Lower leg skin (tissue), 4 donors: ENCODE measurements around the gene SBK2. TPM values are rescaled to one million over a fixed set of nuclear protein-coding genes. Genes with fewer than 3 reads are reported as not detected.
"Not testable (repeated sequence)": the region's sequence is repeated elsewhere in the genome, so short reads cannot be mapped to it uniquely, and the experiment has no call there.

Source experiments
- DNase-seq, 2 donors: peaks; one replicate each; pipeline ENCODE4 v3.0.0-alpha.2; 2019; ENCODE audit warnings: low spot score in 2 of 2
- H3K4me3 ChIP-seq: fragments of 200-600 bp; sonication (generic); 2 replicates; pipeline ENCODE4 v1.5.1; 2017; ENCODE audit warnings: mild to moderate bottlenecking, low read depth; ENCODE audit not compliant: poor library complexity, severe bottlenecking
- POLR2A ChIP-seq, 2 donors: fragments of 450-650 bp; IDR thresholded peaks; one replicate each; pipeline ENCODE4 v1.6.1; 2016 to 2017; ENCODE audit warnings: antibody characterized with exemption in 2 of 2, mild to moderate bottlenecking in 1 of 2, moderate library complexity in 1 of 2
- whole genome bisulfite sequencing, 2 donors: methylation state at CpG; one replicate each; pipeline ENCODE4 v1.1.5; 2018; 5-methylcytosine and 5-hydroxymethylcytosine counted together
- intact Hi-C: fragments of 100-400 bp; cut with DNase I; formaldehyde crosslinking; loops from one replicate; pipeline ENCODE4 v1.15.0; 2023; ENCODE audit warnings: low total_unique reads
- total RNA-seq, 4 donors: library from RNA; depleted of rRNA; stranded (reverse); fragments of >200 nt; gene quantifications; one replicate each; pipeline ENCODE4 v1.1.0, GENCODE V29; 2016
- TF ChIP-seq, protein P1 (sequence below), 3 donors: fragments of 450-650 bp; IDR thresholded peaks; one replicate each; pipeline ENCODE4 v1.5.1; 2016; ENCODE audit warnings: antibody characterized with exemption in 3 of 3, mild to moderate bottlenecking in 3 of 3, moderate library complexity in 2 of 3

Gene SBK2
- total RNA-seq, 4 donors from 2014 or later: not detected

- intact Hi-C loops: no loop called here
- no peak for TF ChIP-seq POLR2A (IDR thresholded peaks at IDR 0.05)
- TF ChIP-seq, protein P1, sequence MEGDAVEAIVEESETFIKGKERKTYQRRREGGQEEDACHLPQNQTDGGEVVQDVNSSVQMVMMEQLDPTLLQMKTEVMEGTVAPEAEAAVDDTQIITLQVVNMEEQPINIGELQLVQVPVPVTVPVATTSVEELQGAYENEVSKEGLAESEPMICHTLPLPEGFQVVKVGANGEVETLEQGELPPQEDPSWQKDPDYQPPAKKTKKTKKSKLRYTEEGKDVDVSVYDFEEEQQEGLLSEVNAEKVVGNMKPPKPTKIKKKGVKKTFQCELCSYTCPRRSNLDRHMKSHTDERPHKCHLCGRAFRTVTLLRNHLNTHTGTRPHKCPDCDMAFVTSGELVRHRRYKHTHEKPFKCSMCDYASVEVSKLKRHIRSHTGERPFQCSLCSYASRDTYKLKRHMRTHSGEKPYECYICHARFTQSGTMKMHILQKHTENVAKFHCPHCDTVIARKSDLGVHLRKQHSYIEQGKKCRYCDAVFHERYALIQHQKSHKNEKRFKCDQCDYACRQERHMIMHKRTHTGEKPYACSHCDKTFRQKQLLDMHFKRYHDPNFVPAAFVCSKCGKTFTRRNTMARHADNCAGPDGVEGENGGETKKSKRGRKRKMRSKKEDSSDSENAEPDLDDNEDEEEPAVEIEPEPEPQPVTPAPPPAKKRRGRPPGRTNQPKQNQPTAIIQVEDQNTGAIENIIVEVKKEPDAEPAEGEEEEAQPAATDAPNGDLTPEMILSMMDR (IDR thresholded peaks at IDR 0.05): no peak
- 87 to 89% methylated on average over 10 to 11 of the region's 11 CpGs for WGBS, 2 donors
- no peak overlapping the region for H3K4me3 ChIP-seq
- no peak for DNase-seq
Measured at GRCh38 chr19:55536366-55536765, 567 bp downstream of the SBK2 start.

DNA sequence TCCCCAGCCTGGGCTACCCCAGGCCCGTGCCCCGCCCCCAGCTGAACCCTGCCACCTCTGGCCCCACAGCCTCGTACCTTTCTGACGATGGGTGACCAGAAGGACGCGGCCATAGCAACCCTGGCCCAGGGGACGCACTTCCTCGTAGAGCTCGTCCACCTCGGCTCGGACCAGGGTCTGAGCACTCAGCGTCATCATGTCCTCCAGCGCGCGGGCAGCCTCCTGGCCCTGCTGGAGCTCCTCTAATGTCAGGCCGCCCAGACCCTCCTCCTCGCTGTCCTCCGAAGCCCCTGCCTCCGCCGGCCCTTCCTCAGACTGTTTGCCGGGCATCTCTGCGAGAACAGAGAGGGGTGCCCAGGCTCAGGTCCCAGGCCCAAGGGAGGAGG is 975 bp downstream of the SBK2 start:
- WGBS, 2 donors: 87 to 89% methylated on average over 22 of the region's 22 CpGs
- DNase-seq: no peak
- TF ChIP-seq POLR2A (IDR thresholded peaks at IDR 0.05): no peak
- TF ChIP-seq, protein P1 (IDR thresholded peaks at IDR 0.05): no peak
- no peak overlapping the region for H3K4me3 ChIP-seq
- intact Hi-C loops: no loop called here

- no peak for TF ChIP-seq POLR2A (IDR thresholded peaks at IDR 0.05)
- TF ChIP-seq, protein P1 (IDR thresholded peaks at IDR 0.05): no peak
- intact Hi-C loops: no loop called here
- H3K4me3 ChIP-seq: no peak overlapping the region
- 76 to 80% methylated on average over 12 of the region's 12 CpGs for WGBS, 2 donors
- DNase-seq: no peak
Measured at GRCh38 chr19:55535173-55535964, 1.6 kb downstream of the SBK2 start.

DNA sequence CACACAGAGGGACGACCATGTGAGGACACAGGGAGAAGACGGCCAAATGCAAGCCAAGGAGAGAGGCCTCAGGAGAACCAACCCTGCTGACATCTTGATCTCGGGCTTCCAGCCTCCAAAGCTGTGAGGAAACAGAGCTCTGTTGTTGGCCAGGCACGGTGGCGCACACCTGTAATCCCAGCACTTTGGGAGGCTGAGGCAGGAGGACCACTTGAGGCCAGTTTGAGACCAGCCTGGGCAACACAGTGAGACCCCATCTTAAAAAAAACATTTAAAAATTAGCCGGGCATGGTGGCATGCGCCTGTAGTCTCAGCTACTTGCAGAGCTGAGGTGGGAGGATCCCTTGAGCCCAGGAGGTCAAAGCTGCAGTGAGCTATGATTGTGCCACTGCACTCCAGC is 2.7 kb downstream of the SBK2 start:
- 94% methylated on average over 7 of the region's 7 CpGs for whole genome bisulfite sequencing, 2 donors
- DNase-seq, H3K4me3 ChIP-seq, intact Hi-C loops: not testable (repeated sequence)

DNA sequence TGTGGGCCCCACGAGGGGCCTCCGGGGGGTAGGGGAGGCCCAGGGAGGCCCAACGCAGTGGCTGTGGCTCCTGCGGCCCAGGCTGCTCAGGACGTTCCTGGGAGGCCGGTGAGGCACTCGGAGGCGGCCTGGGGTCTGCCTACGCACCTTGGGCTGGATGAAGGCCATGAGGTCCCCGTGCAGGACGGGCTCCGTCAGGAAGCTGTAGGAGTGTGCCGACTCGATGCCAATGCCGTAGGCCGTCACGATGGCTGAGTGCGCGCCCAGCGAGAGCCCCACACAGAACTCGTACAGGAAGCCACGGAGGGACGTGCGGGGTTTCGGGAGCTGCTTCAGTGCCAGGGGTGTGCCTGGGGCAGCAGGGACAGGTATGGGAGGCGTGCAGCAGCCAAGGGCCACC is 5.9 kb downstream of the SBK2 start:
- TF ChIP-seq, protein P1 (IDR thresholded peaks at IDR 0.05): no peak
- TF ChIP-seq POLR2A (IDR thresholded peaks at IDR 0.05): no peak
- intact Hi-C loops: no loop called here
- no peak overlapping the region for H3K4me3 ChIP-seq
- no peak for DNase-seq
- 74 to 83% methylated on average over 22 to 25 of the region's 26 CpGs for WGBS, 2 donors

GRCh38 chr19:55529636-55530234 is 7.2 kb downstream of the SBK2 start:
- 83 to 92% methylated on average over 28 to 50 of the region's 56 CpGs for WGBS, 2 donors
- DNase-seq: no peak
- TF ChIP-seq, protein P1 (IDR thresholded peaks at IDR 0.05): no peak
- TF ChIP-seq POLR2A (IDR thresholded peaks at IDR 0.05): no peak
- intact Hi-C loops: no loop called here
- H3K4me3 ChIP-seq: no peak overlapping the region
